Calu3 (cell line): Measurements from ENCODE around the gene CELF5. TPM values are rescaled to one million over a fixed set of nuclear protein-coding genes. Genes with fewer than 3 reads are reported as not detected.
A peak's percentile ranks its signal among the peaks of the same experiment; 100 is the strongest.

ENCODE experiments used
- Bru-seq: library from RNA; stranded (reverse); fragments of 400-500 nt; gene quantifications from one replicate; lab custom pipeline; 2021; lab: Mats Ljungman, UMichigan
- BruChase-seq, 2 experiments: library from RNA; stranded (reverse); fragments of 400-500 nt; gene quantifications; one replicate each; lab custom pipeline; 2021; lab: Mats Ljungman, UMichigan
- BruUV-seq: library from RNA; stranded (reverse); fragments of 400-500 nt; replicated peaks from 2 replicates; lab custom pipeline; 2021; lab: Mats Ljungman, UMichigan
- CTCF ChIA-PET: fragments of 300-600 bp; sonication (Branson Sonifier 250); formaldehyde crosslinking; loops from one replicate; lab custom pipeline; 2022; ENCODE audit warnings: antibody characterized with exemption; lab: Charles Lee
- DNase-seq: peaks from one replicate; pipeline ENCODE4 v3.0.0; 2022
- H3K27ac Mint-ChIP-seq: one replicate; pipeline ENCODE4 v1.8.0; 2022; ENCODE audit warnings: mixed read lengths; ENCODE audit not compliant: unreplicated experiment
- H3K27me3 Mint-ChIP-seq: one replicate; pipeline ENCODE4 v1.8.0; 2022; ENCODE audit warnings: mixed read lengths; ENCODE audit not compliant: unreplicated experiment
- H3K36me3 Mint-ChIP-seq: one replicate; pipeline ENCODE4 v1.8.0; 2022; ENCODE audit warnings: mild to moderate bottlenecking, moderate library complexity, mixed read lengths; ENCODE audit not compliant: insufficient read depth, unreplicated experiment
- H3K4me1 Mint-ChIP-seq: one replicate; pipeline ENCODE4 v1.8.0; 2022; ENCODE audit warnings: mild to moderate bottlenecking, low read depth, mixed read lengths; ENCODE audit not compliant: unreplicated experiment
- H3K4me3 Mint-ChIP-seq: one replicate; pipeline ENCODE4 v1.8.0; 2022; ENCODE audit warnings: mild to moderate bottlenecking, low read depth, moderate library complexity, mixed read lengths; ENCODE audit not compliant: unreplicated experiment
- H3K9me3 Mint-ChIP-seq: one replicate; pipeline ENCODE4 v1.8.0; 2022; ENCODE audit warnings: low read depth, mixed read lengths; ENCODE audit not compliant: unreplicated experiment
- intact Hi-C: fragments of 100-400 bp; cut with micrococcal nuclease; formaldehyde crosslinking; loops from one replicate; pipeline ENCODE4 v1.10.0; 2022; ENCODE audit not compliant: unreplicated experiment
- long read RNA-seq: library from polyadenylated mRNA; stranded (forward); transcript quantifications from one replicate; pipeline ENCODE4 v2.0.0, GENCODE V29; 2022
- total RNA-seq: library from RNA; stranded (reverse); gene quantifications from 2 replicates; pipeline ENCODE4 v1.2.3, GENCODE V29; 2022
- TF ChIP-seq, protein P1 (sequence below): fragments of 200-600 bp; IDR thresholded peaks from one replicate; pipeline ENCODE4 v1.8.0; 2022; ENCODE audit warnings: antibody characterized with exemption; ENCODE audit not compliant: unreplicated experiment

CELF5 gene
- 0.40 and 0.64 TPM in 2 replicates for total RNA-seq
- percentile 10 among the genes with signal in this experiment for Bru-seq, nascent RNA
- percentile 17 among the genes with signal in this experiment for BruChase-seq, experiment 1, labeled RNA remaining after a 6-hour chase
- BruChase-seq, experiment 2, labeled RNA remaining after a 2-hour chase = percentile 12 among the genes with signal in this experiment
- long read RNA-seq = 0 reads

- intact Hi-C loops = no loop called here
- TF ChIP-seq, protein P1, sequence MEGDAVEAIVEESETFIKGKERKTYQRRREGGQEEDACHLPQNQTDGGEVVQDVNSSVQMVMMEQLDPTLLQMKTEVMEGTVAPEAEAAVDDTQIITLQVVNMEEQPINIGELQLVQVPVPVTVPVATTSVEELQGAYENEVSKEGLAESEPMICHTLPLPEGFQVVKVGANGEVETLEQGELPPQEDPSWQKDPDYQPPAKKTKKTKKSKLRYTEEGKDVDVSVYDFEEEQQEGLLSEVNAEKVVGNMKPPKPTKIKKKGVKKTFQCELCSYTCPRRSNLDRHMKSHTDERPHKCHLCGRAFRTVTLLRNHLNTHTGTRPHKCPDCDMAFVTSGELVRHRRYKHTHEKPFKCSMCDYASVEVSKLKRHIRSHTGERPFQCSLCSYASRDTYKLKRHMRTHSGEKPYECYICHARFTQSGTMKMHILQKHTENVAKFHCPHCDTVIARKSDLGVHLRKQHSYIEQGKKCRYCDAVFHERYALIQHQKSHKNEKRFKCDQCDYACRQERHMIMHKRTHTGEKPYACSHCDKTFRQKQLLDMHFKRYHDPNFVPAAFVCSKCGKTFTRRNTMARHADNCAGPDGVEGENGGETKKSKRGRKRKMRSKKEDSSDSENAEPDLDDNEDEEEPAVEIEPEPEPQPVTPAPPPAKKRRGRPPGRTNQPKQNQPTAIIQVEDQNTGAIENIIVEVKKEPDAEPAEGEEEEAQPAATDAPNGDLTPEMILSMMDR = peak; percentile 18
- Mint-ChIP-seq H3K27ac (no peak within 1 kb of the TSS), H3K9me3 (no peaks in the 10 kb centered on the region), H3K36me3 (peaks cover 5% of the 10 kb centered on the region), H3K4me3 (peak within 1 kb of the TSS; percentile 36), H3K4me1 (no peaks in the 10 kb centered on the region), H3K27me3 (no peaks in the 10 kb centered on the region)
- CTCF ChIA-PET = no interaction called here
- peak; percentile 43 for DNase-seq
- no TSS peak for BruUV-seq
These were observed at the start of gene CELF5 for GRCh38 chr19:3224346-3225168. CELF5 (plus strand) TSS chr19:3224661; CDS start chr19:3224740, 79 bp downstream.

DNA sequence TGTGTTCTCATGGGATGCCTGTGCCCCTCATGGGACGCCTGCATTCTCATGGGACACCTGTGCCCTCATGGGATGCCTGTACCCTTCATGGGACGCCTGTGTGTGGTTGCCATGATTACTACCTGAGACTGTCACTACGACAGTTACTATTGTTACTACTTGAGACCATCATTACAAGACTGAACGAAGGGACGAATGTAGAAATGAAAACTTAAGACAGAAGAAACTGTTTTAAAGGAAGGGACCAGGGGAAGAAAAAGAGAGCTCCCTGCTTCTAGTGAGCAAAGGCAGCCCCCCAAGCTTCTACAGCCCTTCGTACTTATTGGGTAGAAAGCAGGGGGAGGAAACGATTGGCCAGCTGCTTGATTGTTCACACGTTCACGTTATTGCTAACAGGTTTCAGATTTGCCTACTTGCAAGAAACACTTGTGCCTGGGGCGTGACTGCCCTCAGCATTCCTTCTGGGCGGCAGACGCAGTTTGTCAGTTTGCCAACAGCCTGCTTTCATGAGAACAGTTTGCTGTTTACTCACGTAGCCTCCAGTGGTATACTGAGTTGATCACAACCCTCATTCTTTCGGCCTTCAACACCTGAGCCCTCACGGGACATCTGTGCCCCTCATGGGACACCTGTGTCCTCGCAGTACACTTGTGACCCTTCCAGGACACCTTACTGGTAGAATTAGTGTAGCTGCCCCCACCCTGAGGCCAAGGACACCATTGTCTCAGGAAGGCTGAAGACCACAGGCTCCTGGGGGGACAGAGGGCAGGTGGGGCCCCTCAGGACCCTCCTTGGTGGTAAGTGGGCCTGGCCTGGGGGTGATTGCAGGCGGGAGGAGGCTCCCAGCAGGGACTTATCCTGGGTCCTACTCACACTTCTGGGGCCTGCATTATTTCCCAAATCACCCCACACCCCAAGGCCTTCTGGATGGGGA, 48.4 kb upstream of the CELF5 start:
- Mint-ChIP-seq H3K4me3 (no peak overlapping the region), H3K36me3 (peaks cover 4% of the 10 kb centered on the region), H3K27ac (peak overlapping the region; percentile 87), H3K9me3 (no peaks in the 10 kb centered on the region), H3K4me1 (no peaks in the 10 kb centered on the region), H3K27me3 (no peaks in the 10 kb centered on the region)
- TF ChIP-seq, protein P1 = no peak
- CTCF ChIA-PET = interaction anchor here (0.6 kb wide), 1 partner anchor 262 kb away, joined by 6 read pairs; no protein-coding TSS in a partner anchor
- peak; percentile 73 for DNase-seq
- intact Hi-C loops = no loop called here
- BruUV-seq = no TSS peak

- peaks cover 4% of the 10 kb centered on the region for H3K36me3 Mint-ChIP-seq
- H3K27me3 Mint-ChIP-seq = no peaks in the 10 kb centered on the region
- TF ChIP-seq, protein P1 = no peak
- peak; percentile 69 for DNase-seq
- H3K9me3 Mint-ChIP-seq = no peaks in the 10 kb centered on the region
- no TSS peak for BruUV-seq
- H3K27ac Mint-ChIP-seq = peak overlapping the region; percentile 87
- H3K4me1 Mint-ChIP-seq = no peaks in the 10 kb centered on the region
- intact Hi-C loops = no loop called here
- H3K4me3 Mint-ChIP-seq = no peak overlapping the region
- CTCF ChIA-PET = no interaction called here
These were observed 47.6 kb upstream of the CELF5 start for GRCh38 chr19:3176715-3177501.
